ENCODE results near the gene PADI3.
"Not testable (repeated sequence)": the region's sequence is repeated elsewhere in the genome, so short reads cannot be mapped to it uniquely, and the experiment has no call there.

The PADI3 gene

GRCh38 chr1:17306921-17307320 lies 58.0 kb downstream of the PADI3 start:
- DNase-seq = no peak

- no peak for DNase-seq
These were observed 58.4 kb downstream of the PADI3 start for GRCh38 chr1:17307329-17307728.

GRCh38 chr1:17307946-17308345 lies 59.0 kb downstream of the PADI3 start, which contains the start of gene PADI4:
TSS of gene PADI4 (plus strand) at chr1:17308197. CDS start at chr1:17308223, 26 bp downstream.
- no peak for DNase-seq

DNA sequence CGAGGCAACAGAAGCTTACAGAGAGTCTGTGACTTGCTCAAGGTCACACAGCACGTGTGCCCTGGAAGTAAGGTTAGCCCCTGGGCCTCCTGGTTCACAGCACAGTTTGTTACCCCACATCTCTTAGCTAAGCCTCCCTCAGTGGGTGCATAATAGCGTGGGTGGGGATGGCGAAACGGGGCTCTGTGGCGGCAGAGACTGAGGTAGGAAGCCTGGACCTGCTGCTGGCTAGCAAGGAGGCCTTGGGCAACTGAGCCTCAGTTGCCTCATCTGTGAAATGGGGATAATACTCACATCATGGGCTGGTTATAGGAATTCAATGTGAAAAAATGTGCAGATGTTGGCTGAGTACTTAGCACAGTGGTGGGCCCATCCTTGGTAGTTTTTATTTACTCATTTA lies 59.7 kb downstream of the PADI3 start:
- DNase-seq = no peak

- no peak for DNase-seq
These were observed 60.6 kb downstream of the PADI3 start for GRCh38 chr1:17309426-17310067.

DNA sequence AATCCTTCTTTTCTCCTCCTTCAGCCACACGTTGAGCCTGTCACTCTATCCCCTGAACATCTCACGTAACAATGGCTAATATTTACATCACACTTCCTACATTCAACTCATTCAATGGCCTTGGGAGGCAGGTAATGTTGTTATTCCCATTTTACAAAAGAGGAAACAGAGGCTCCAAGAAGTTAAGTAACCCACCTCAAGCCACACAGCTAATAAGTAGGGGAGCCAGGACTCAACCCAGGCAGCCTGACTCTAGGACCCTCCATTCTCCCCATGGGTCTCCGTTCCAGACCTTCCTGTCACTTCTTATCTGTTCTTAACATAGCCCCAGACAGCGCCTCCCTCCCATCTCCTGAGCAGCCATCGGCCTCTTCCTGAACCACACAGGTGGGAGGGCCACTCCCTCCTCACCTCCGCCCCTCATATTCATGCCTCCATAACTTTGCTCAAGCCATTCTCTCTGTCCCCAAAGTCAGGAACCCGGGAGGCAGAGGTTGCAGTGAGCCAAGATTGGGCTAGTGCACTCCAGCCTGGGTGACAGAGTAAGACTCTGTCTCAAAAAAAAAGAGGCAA lies 61.3 kb downstream of the PADI3 start:
- DNase-seq = no peak

- no peak for DNase-seq
These were observed 64.8 kb downstream of the PADI3 start for GRCh38 chr1:17313530-17314309.

GRCh38 chr1:17314491-17314971 lies 65.6 kb downstream of the PADI3 start:
- DNase-seq = no peak

- no peak for DNase-seq
These were observed 66.7 kb downstream of the PADI3 start for GRCh38 chr1:17315542-17316130.

GRCh38 chr1:17316704-17317103 lies 67.8 kb downstream of the PADI3 start:
- DNase-seq = no peak

DNA sequence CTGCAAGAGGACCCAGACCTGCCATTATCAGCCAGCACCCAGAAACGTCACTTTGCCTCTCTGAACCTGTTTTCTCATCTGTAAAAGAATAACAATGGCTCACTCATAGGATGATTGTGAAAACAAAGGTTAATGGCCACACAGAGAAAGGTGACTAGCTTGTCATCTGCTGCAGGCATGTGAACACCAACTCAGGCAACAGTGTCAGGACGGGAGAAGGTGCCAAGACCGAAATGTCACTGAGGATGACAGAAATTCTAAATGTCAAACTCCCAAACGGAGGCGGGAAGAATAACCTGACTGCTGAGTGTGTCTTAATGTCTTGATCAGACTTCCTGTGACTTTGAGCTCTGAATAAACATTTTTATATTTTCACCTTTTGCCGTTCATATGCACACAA lies 69.4 kb downstream of the PADI3 start:
- no peak for DNase-seq

DNA sequence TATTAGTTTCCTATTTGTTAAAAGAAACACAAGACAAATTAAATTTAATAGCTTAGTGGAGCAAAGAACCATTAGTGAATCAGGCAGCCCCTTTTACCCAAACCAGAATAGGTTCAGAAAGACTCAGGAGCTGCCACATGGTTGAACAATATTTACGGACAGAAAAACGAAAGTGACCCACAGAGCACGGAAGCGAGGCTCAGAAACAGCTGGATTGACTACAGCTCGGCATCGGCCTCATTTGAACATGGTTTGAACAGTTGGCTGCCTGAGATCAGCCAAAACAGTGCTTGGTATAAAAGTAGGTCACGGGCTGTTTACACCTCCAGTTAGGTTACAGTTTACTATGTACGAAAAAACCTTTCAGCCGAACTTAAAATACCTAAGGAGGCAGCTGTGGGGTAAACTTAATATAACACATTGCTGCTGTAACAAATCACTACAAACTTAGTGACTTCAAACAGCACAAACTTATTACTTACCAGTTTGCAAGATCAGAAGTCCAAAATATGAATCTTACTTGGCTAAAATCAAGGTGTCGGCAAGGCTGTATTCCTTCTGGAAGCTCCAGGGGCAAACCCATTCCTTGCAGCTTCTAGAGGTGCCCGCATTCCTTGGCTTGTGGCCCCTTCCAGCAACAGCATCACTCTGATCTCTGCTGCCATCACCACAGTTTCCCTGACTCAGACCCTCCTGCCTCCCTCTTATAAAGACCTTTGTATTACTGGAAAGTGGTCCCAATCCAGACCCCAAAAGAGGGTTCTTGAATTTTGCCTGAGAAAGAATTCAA lies 70.9 kb downstream of the PADI3 start:
- no peak for DNase-seq

- DNase-seq = not testable (repeated sequence)
These were observed 73.0 kb downstream of the PADI3 start for GRCh38 chr1:17321857-17322390.

- DNase-seq = no peak
These were observed 80.0 kb downstream of the PADI3 start for GRCh38 chr1:17328855-17329254.

DNA sequence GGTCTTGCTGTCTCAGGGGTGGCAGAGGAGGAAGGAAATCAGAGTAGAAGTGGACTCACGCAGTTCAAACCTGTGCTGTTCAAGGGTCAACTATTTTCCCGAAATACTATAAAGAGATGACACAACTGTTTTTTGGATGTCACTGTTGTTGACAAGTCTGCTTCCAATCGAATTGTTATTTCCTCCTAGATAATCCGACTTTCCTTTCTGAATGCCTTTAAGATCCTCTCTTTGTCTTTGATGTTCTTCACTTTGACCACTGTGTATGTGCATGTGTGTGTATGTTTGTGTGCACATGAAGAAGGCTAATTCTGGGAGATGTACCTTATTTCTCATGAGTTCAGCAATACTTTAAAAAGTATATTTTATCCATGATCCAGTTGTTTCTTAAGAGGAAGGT lies 80.7 kb downstream of the PADI3 start:
- no peak for DNase-seq

GRCh38 chr1:17330856-17331255 lies 82.0 kb downstream of the PADI3 start:
- no peak for DNase-seq

GRCh38 chr1:17333081-17333480 lies 84.2 kb downstream of the PADI3 start:
- no peak for DNase-seq
